ENCODE data around the gene NECAB2.

DNA sequence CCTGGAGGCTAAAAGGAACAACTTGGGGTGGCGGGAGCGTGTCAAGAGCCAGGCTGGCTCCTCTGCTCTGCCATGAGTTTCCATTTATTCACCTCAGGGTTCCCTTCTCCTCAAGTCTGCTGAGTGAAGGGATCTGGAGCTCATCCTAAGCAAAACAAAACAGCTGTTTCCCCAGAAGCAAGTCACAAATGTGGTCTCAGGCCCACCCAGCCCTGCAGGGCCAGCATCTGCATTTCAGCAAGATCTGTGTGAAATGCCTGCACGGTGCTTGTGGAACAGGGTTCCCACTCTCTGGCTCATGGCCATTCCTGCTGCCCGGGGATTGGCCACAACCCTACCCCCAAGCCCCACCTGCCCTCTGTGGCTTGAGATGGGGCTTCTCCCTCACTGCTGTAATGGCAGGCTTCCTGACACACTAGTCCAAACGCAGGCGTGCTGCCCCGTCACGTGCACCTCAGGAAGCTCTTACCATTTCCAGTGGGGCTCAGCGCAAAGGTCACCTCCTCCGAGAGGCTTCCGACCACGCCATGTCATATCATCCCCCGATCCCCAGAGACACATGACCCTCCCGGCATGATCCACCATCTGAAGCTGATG, 72.3 kb downstream of the NECAB2 start:
- TF ChIP-seq, protein P1, sequence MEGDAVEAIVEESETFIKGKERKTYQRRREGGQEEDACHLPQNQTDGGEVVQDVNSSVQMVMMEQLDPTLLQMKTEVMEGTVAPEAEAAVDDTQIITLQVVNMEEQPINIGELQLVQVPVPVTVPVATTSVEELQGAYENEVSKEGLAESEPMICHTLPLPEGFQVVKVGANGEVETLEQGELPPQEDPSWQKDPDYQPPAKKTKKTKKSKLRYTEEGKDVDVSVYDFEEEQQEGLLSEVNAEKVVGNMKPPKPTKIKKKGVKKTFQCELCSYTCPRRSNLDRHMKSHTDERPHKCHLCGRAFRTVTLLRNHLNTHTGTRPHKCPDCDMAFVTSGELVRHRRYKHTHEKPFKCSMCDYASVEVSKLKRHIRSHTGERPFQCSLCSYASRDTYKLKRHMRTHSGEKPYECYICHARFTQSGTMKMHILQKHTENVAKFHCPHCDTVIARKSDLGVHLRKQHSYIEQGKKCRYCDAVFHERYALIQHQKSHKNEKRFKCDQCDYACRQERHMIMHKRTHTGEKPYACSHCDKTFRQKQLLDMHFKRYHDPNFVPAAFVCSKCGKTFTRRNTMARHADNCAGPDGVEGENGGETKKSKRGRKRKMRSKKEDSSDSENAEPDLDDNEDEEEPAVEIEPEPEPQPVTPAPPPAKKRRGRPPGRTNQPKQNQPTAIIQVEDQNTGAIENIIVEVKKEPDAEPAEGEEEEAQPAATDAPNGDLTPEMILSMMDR (IDR thresholded peaks at IDR 0.05): no peak
- TF ChIP-seq POLR2A (IDR thresholded peaks at IDR 0.05): no peak

All from tibial nerve (tissue), 3 donors.